ENCODE data around the gene HES4. TPM values are rescaled to one million over a fixed set of nuclear protein-coding genes. Genes with fewer than 3 reads are reported as not detected.
"Not testable (repeated sequence)": the region's sequence is repeated elsewhere in the genome, so short reads cannot be mapped to it uniquely, and the experiment has no call there.

Gene HES4
- total RNA-seq, 1 donor from 2014 or later = 24.8 TPM

DNA sequence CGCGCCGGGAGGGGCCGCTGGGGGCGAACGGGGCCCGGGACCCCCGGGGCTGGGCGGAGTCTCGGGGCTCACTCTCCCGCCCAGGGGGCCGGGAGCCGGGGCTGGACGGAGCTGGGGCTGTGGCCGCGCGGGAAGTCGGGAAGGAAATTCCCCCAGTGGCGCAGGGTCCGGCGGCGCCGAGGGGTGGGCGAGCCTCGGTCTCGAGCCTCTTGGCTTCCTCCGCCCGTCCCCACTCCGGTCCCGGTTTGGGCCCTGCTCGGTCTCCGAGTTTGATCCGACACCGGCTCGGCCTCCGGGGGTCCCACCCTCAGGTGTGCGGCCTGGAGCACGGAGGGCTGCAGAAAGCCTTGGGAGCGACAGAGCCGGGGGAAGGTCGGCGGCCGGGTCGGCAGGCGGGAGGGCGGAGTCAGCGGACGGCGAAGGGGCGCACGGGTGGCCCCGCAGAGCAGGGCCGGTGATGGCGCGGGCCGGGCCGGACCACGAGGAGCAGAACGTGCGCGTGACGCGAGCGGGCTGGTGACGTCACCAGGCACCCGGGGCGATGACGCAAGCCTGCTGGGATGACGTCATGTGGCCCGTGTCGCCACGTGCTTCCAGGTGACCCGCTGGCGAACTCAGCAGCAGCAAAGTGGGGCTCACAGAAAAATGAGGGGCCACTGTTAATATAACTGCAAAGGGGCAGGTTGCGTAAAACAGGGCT, 610 bp upstream of the HES4 start:
- peak; percentile 89 to 96 for DNase-seq (ENCODE audit: low read depth in 2 of 2)

DNA sequence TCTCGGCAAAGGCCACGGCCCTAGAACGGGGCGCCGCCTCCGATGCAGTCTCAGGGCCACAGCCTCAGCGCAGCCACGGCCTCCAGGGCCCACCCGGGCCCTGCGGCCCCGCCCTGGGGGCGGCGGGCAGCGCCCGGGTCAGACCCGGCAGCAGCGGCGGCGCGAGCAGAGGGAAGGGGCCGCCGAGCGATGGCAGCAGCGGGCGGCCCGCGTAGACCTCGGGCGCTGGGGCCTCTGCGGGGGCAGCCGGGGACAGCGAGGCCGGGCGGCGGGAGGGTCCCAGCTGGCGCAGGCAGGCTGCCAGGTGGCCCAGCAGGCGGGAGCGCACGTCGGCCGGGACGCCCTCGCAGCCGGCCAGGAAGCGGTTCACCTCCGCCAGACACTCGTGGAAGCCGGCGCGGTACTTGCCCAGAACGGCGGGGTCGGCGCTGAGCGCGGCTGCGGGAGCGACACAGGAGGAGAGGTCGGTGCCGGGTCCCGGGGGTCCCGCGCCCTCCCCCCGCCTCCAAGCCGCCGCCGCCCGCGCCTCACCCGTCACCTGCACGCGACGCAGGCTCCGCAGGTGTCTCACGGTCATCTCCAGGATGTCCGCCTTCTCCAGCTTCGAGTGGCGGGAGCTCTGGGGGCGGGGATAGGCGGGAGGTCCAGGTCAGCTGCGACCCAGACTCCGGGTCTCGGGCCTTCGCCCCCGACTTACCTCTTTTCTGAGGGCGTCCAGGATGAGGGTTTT, 737 bp downstream of the HES4 start:
- DNase-seq (ENCODE audit: low read depth in 2 of 2) = peak; percentile 42 to 65

- no peak for DNase-seq (ENCODE audit: low read depth in 2 of 2)
Observed at GRCh38 chr1:998745-998994, 1.2 kb downstream of the HES4 start.

GRCh38 chr1:997993-998744, 1.7 kb downstream of the HES4 start:
- DNase-seq (ENCODE audit: low read depth in 2 of 2) = peak in 1 of 2 donors; percentile 50

GRCh38 chr1:997713-997992, 2.2 kb downstream of the HES4 start:
- no peak for DNase-seq (ENCODE audit: low read depth in 2 of 2)

- peak in 1 of 2 donors; percentile 28 for DNase-seq (ENCODE audit: low read depth in 2 of 2)
Observed at GRCh38 chr1:996851-997712, 2.8 kb downstream of the HES4 start.

DNA sequence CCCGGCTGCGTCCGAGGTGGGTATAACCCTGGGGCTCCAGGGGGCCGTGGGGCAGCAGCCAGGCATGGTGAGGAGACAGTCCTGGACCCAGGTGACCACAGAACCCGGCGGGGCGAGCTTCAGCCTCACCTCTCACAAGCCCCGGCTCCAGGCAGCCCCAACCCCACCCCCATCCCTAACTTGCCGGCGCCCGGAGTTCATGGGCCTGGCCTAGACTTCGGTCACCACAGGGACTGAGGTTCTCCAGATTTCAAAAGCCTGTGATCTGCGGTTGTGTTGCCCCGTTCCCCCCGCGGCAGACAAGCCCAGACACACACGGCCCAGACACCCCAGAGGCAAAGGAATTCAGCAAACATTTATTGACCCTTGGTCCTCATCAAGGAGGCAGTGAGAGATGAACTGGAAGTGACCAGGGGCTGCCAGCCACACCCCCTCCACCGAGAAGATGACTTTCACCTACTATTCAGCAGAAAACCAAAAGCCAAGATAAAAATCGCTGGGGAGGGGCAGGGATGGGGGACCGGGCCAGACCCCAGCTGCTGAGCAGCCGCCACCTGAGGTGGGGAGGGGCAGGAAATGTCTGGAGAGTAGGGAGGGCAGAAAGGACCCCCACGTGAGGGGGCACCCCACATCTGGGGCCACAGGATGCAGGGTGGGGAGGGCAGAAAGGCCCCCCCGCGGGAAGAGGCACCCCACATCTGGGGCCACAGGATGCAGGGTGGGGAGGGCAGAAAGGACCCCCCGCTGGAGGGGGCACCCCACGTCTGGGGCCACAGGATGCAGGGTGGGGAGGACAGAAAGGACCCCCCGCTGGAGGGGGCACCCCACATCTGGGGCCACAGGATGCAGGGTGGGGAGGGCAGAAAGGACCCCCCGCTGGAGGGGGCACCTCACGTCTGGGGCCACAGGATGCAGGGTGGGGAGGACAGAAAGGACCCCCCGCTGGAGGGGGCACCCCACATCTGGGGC, 3.9 kb downstream of the HES4 start:
- peak in 1 of 2 donors; percentile 35 for DNase-seq (ENCODE audit: low read depth in 2 of 2)

DNA sequence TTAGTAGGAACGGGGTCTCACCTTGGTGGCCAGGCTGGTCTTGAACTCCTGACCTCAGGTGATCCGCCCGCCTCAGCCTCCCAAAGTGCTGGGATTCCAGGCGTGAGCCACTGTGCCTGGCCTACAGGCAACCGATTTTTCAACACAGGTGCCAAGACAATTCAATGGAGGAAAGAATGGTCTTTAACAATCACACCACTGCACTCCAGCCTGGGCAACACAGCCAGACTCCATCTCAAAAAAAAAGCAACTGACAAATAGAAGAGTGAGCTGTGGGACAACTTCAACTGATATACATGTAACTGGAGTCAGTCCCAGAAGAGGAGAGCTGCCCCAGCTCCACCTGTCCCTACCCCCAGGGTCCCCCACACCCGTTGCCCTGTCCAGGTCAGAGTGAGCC, 5.4 kb downstream of the HES4 start:
- DNase-seq (ENCODE audit: low read depth in 2 of 2) = peak in 1 of 2 donors; percentile 47

DNA sequence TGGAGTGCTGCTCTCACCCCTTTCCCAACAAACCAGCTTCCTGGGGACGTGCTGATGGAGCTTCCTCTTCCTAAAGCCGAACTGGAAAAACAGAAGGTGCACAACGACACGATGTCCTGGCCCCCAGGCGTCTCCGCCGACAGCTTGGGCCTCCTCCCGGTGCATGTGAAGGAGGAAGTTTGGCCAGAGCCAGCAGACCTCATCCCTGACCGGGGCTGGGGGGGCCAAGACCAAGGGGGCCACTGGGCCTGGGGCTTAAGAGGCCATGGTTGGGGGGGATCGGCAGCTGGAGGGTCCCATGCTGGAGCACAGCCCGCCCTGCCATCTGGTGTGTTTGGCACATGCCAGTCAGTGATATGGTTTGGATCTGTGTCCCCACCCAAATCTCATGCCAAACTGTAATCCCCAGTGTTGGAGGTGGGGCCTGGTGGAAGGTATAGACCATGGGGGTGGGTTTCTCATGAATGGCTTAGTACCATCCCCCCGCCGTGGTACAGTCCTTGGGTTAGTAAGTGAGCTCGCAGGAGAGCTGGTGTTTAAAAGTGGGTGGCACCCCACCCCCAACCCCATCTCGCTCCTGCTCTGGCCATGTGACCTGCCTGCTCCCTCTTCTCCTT, 6.4 kb downstream of the HES4 start:
- peak in 1 of 2 donors; percentile 51 for DNase-seq (ENCODE audit: low read depth in 2 of 2)

DNA sequence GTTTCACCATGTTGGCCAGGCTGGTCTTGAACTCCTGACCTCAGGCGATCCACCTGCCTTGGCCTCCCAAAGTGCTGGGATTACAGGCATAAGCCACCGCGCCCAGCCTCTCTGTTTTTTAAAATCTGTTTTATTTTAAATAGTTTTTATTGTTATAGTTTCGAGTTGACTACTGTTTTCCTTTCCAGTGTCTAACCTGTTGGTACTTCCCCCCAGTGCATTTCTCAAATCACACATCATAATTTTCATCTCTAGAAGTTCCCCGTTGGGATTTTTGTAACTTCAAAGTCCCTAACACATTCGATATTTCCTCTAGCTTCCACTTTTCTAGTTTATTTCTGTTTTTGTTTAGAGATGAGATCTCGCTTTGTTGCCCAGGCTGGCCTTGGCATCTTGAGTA, 7.5 kb downstream of the HES4 start:
- DNase-seq (ENCODE audit: low read depth in 2 of 2) = no peak

GRCh38 chr1:991895-992294, 8.0 kb downstream of the HES4 start:
- DNase-seq (ENCODE audit: low read depth in 2 of 2) = peak in 1 of 2 donors; percentile 20

DNA sequence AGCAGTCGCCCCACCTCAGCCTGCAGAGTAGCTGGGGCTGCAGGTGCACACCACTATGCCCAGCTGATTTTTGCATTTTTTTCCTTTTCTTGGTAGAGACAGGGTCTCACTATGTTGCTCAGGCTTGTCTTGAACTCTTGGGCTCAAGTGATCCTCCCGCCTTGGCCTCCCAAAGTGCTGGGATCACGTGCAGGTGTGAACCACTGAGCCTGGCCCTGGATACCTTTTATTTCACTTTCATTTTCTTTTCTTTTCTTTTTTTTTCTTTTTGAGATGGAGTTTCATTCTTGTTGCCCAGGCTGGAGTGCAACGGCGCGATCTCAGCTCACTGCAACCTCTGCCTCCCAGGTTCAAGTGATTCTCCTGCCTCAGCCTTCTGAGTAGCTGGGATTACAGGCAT, 8.6 kb downstream of the HES4 start:
- DNase-seq (ENCODE audit: low read depth in 2 of 2) = not testable (repeated sequence)

DNA sequence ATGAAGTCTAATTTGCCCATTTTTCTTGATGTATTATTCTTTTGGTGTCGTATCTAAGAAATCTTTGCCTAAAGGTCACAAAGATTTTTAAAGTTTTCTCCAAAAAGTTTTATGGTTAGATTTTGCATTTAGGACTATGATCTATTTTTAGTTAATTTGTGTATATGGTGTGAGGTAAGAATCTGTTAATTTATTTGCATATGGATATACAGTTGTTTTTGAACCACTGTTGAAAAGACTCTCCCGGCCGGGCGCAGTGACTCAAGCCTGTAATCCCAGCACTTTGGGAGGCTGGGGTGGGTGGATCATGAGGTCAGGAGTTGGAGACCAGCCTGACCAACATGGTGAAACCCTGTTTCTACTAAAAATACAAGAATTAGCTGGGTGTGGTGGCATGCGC, 11.8 kb downstream of the HES4 start:
- DNase-seq (ENCODE audit: low read depth in 2 of 2) = not testable (repeated sequence)

GRCh38 chr1:985126-985525, 14.8 kb downstream of the HES4 start:
- no peak for DNase-seq (ENCODE audit: low read depth in 2 of 2)

DNA sequence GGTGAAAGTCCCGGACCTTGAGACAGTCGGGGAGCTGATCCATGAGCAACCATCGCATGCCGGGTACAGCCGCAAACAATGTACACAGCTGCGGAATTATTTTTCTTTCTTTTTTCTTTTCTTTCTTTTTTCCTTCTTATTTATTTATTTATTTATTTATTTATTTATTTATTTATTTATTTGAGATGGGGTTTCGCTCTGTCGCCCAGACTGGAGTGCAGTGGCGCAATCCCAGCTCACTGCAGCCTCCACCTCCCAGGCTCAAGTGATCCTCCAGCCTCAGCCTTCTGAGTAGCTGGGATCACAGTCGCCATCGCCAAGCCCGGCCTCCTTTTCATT, 15.5 kb downstream of the HES4 start:
- no peak for DNase-seq (ENCODE audit: low read depth in 2 of 2)

DNA sequence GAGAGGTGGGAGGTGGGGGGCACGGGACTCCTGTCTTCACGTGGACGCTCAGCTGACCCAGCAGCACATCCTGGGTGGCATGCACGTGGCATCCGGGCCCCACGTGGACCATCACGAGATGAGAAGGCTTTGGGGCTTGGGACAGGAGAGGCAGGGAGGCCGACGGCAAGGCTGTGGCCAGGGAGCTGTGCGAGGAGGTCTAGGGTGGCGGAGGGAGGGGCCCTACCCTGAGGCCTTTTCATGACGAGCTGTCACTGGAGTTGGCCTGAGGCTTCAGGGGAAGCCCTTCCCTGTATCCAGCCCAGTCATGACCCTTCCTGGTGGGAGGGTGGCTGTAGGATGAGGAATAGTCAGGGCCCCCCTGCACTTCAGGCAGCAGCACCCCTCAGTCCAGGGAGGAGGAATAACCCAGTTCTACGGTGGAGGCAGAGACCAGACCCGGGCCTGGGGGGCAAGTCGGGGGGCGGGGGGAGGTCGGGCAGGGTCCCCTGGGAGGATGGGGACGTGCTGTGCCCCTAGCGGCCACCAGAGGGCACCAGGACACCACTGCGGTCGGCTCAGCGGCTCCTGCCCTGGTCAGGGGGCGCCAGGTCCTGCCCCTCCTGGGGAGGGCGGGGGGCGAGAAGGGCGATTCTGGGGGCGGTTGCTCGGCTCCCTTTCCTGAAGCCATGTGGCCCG, 16.0 kb downstream of the HES4 start:
- DNase-seq (ENCODE audit: low read depth in 2 of 2) = peak in 1 of 2 donors; percentile 47

GRCh38 chr1:982765-983436, 17.0 kb downstream of the HES4 start:
- no peak for DNase-seq (ENCODE audit: low read depth in 2 of 2)

DNA sequence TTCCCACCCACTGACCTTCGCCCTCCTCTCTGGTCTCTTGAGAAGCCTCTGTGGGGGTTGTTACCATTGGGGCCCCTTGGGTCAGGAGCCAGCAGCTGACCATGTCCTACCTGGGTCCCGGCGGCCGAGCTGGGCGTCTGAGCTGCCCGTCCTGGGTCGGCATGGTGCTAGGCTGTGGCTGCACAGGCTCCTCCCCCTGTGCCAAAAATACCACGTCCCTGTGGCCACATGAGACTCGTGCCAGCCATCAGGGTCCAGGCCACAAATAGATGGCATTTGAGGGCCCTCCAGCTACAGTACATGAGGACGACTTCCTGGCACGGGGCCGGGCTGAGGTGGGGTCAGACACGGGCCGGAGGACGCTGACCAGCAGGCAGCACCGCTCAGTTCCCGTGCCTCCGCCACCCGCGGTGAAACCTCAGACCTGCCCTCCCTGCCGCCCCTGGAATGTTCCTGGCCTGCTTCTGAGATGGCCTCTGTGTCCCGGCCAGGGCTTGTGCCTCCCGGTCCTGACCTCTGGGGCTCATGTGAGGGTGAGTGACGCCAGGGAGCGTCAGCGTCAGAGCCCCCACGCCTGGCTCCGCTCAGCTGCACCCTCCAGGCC, 17.8 kb downstream of the HES4 start, which contains the start of gene PERM1:
Gene PERM1, minus strand, starts transcription at position 139 of the 604 bp plus-strand sequence. CDS start 1,064 bp downstream, outside the sequence.
- no peak for DNase-seq (ENCODE audit: low read depth in 2 of 2)

- no peak for DNase-seq (ENCODE audit: low read depth in 2 of 2)
Observed at GRCh38 chr1:981491-981954, 18.4 kb downstream of the HES4 start.
